ENCODE data around the gene C16orf92.

The C16orf92 gene

DNA sequence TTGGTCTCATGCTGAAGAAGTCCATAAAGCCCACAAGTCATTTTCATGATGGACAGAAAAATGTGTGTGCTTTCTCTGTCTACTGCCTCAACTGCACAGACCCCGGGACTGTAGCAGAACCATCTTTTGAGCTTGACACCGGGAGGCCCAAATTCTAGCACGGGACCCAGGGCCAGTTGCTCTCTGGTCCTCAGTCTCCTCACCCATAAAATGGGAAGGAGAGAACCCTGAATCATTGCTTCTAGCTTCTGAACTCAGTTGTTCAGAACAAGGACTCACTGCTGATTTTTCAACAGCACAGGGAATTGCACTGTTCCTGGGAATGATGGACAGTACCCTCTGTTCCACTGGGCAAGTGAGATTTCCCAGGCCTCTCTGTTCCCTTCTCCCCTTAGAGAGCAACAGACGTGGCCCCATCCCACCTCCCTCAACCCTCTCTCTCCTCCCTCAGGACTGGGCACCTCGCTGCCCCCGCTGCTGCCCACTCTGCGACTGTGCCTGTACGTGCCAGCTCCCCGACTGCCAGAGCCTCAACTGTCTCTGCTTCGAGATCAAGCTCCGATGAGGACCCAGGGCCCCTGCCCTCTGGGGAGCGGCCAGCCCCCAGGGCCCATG, 40.4 kb downstream of the C16orf92 start:
- no peak for DNase-seq

DNA sequence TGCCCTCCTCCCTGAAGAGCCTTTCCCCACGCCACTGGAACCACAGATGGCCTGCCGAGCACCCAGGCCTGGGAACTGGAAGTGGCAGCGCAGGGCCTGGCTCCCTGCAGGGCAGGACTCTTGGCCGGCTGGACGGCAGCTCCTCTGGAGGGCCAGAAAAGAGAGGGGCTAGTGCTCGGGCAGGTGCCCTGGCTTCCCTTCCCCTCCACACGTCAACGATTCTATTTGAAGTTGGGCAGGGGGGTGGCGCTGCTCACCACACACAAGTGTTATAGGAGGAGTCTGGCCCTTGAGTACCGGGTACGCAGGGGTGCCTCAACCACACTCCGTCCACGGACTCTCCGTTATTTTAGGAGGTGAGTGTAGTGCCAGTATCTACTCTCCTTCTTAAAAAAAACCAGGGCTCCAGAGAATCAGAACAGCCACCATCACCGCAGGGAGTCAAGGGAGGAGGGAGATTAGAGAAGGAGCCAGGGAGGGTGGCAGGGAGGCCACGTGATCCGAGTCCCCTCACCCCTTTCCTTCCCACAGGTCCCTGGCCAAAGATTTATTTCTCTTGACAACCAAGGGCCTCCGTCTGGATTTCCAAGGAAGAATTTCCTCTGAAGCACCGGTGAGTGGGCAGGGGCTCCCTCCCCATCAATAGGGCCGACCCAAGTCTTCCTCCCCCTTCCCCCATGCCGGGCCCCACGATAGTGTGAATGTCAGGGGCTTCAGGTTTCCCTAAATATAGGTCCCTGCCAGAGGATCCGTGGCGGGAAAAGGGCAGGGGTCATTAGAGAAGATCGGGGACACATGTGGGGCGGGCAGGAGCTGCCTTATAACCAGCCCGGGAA, 41.1 kb downstream of the C16orf92 start:
- DNase-seq = peak; percentile 72

DNA sequence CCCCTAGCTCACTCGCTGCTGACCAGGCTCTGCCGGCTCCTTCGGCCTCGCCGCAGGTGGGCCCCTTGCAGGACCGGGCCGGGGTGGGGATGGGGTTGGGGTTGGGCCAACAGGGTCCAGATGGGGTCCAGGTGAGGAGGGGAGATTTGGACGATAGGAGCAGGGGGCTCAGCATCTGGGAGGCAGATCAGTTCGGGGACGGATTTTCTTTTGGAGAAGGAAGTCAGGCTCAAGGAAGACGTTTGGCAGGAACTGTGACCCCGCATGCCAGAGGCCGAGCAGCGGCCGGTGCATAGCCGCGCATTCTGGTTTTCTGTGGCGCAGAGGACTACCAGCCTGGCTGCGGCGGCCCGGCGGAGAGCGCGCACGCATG, 41.7 kb downstream of the C16orf92 start:
- DNase-seq = no peak

DNA sequence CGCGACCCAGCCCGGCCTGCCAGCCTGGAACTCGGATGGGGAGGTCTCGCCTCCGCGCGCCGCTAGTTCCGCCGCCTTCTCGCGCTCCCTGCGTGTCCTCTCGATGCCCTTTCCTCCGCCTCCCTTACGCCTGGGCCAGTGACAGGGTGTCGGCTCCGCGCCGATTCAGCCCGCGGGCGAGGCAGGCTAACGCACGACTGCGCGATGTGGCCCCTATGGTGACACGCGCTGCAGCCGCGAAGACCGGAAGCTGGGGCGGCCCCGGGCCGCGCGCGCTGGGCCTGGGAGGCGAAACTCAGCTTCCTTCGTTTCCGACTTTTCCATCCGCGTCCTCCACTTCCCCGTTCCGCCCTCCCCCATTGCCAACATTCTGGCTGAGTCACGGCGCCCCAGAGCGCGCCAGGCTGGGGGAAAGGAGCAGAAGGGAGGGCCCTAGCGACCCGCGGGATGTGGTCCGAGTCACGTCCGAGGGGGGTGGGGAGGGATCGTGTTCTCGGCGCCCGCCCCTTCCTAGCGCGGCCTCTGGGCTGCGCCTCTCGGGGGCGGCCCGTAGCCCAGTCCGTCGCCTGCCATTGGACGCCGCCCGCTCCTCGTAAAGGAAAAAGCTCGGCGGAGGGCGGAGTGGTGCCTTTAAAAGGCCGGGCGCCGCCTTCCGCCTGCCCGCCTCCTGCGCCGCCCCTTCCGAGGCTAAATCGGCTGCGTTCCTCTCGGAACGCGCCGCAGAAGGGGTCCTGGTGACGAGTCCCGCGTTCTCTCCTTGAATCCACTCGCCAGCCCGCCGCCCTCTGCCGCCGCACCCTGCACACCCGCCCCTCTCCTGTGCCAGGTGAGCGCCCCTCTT, 42.3 kb downstream of the C16orf92 start, which contains the start of gene ALDOA:
ALDOA (plus strand) TSS at position 659 of the 841 bp plus-strand sequence. CDS start 1,138 bp downstream, outside the sequence.
- DNase-seq = peak; percentile 95

DNA sequence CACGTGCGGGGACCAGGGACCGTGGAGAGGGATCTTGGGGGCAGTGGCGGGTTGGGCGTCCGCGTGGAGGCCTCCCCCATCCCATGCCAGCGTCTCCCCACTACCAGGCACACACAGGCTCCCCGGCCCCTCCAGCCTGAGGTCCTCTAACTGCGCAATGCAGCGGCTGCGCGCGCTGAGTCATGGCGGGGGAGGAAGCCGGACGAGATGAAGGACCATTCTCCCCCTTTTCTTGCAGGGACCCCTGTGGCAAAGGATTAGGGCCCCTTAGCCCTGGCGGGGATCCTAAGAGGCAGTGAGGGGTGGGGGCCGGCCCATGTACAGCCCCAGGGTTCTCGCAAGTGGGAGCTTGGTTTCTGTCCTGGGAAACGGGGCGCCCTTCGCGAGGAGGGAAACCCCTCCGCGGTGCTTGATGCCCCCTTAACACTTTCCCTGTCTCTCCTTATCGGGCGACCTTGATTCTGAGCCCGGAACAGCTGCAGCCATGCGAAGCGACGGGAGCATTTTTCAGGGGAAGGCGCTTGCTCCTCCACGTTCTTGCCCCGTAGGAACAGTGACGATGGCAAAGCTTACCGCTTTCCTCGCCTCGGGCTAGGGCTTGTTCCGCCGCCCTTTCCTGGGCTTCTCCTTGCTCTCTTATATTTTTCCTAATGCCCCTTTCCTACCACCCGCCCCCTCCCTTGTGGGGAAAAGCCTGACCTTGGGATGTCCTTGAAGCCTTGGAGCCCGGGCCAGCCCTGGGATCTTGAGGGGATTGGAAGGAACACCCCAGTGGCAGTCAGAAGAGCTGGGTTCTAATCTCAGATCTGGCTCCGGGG, 43.2 kb downstream of the C16orf92 start:
- peak; percentile 59 for DNase-seq

DNA sequence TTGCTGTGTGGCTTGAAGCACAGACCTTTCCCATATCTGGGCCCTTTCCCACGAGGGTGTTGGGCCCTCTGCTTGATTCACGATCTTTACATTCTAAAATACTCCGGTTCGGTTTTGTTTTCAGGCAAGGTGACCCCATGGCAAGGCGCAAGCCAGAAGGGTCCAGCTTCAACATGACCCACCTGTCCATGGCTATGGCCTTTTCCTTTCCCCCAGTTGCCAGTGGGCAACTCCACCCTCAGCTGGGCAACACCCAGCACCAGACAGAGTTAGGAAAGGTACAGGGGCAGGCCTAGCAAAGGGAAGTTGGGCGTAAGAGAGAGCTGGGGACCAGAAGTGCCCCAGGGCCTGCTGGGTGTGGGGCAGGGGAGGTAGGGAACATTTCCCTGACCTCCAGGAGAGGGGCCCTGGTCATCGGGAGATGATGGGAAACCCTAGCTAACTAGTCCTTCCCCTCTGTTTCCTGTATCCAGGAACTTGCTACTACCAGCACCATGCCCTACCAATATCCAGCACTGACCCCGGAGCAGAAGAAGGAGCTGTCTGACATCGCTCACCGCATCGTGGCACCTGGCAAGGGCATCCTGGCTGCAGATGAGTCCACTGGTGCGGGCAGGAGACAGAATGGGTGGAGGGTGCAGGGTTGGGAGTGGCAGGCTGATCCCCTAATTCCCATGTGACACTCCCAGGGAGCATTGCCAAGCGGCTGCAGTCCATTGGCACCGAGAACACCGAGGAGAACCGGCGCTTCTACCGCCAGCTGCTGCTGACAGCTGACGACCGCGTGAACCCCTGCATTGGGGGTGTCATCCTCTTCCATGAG, 44.0 kb downstream of the C16orf92 start:
- no peak for DNase-seq

DNA sequence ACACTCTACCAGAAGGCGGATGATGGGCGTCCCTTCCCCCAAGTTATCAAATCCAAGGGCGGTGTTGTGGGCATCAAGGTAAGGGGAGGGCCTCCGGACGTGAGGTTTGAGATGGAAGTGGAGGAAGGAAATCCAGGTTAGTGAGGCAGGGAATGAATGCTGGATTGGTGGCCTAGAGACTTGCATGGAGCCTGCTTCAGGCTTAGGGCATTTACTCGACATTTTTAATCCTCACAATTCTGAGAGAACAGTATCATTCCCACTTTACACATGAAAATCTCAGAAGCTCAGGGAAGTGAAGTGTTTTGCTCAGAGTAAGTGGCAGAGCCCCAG, 44.6 kb downstream of the C16orf92 start:
- no peak for DNase-seq

DNA sequence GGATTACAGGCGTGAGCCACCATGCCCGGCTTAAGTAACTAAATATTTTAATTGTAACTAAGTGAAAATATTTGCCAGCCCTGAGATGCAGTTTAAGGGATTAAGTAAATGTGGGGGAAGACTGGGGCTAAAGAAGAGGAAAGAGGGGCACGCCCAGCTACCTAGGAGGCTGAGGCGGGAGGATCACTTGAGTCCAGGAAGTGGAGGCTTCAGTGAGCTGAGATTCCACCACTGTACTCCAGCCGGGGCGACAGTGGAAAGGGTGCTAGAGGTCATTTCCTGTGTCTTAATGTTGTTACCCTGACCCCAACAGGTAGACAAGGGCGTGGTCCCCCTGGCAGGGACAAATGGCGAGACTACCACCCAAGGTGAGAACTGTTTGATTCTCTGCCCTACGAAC, 45.3 kb downstream of the C16orf92 start:
- DNase-seq = no peak

DNA sequence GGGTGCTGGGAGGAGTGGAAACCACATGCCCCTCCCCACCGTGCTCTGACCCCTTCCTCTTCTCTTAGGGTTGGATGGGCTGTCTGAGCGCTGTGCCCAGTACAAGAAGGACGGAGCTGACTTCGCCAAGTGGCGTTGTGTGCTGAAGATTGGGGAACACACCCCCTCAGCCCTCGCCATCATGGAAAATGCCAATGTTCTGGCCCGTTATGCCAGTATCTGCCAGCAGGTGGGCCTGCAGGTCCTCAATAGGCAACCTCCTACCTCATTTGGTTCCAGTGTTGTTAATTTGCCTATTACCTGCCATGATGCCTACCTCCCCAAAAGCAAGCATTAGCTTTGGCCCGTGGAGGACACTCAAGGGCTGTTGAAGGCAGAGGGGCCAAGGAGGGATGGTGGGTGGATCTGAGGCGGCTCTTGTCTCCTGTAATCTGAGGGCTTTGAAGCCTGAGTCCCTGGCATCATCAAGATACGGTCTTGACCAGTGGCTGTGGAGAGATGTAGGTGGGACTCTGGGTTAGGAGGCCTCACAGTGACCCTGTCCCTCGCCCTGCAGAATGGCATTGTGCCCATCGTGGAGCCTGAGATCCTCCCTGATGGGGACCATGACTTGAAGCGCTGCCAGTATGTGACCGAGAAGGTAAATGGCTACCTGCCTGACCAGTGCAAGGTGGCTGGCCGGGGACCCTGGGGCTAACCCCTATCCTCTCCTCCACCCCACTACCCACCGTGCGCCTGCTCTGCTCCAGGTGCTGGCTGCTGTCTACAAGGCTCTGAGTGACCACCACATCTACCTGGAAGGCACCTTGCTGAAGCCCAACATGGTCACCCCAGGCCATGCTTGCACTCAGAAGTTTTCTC, 46.0 kb downstream of the C16orf92 start:
- peak; percentile 60 for DNase-seq

DNA sequence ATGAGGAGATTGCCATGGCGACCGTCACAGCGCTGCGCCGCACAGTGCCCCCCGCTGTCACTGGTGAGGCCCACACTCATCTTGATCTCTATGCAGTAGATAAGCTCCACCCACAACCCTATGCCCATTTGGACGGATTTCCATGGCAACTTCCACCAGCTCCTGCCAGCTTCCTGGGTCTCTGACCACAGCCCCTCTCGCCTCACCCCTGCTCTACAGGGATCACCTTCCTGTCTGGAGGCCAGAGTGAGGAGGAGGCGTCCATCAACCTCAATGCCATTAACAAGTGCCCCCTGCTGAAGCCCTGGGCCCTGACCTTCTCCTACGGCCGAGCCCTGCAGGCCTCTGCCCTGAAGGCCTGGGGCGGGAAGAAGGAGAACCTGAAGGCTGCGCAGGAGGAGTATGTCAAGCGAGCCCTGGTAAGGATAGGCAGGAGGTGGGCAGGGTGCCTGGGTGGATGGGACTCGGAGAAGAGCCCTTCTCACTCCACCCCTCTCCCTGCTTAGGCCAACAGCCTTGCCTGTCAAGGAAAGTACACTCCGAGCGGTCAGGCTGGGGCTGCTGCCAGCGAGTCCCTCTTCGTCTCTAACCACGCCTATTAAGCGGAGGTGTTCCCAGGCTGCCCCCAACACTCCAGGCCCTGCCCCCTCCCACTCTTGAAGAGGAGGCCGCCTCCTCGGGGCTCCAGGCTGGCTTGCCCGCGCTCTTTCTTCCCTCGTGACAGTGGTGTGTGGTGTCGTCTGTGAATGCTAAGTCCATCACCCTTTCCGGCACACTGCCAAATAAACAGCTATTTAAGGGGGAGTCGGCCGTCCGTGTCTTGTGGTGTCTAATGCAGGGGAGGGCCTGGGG, 46.8 kb downstream of the C16orf92 start:
- no peak for DNase-seq

DNA sequence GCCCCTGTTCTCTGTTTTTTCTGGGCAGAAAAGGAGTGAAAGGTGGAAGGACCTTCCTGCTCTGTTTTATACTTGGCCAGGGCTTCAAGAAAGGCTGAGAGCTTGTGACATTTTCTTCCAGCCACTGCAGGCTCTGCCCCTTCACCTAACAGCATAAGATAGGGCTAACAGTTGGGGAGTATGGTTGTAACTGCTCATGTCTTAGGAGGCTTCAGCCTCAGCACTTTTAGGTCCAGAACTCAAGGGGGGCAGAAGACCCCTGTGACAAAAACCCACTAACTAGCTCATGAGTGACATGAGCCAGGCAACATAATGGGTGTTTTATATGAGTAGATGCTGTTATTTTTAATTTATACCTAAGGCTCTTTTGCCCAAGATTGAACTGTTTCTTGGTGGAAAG, 47.5 kb downstream of the C16orf92 start:
- no peak for DNase-seq

Measured in stimulated activated CD4-positive, alpha-beta T cell treated with anti-CD3 and anti-CD28 coated beads, Interleukin-4, amount 100 ng/mL, for 1 hour (primary cell).